ENCODE measurements around the gene RTEL1.

The RTEL1 gene

DNA sequence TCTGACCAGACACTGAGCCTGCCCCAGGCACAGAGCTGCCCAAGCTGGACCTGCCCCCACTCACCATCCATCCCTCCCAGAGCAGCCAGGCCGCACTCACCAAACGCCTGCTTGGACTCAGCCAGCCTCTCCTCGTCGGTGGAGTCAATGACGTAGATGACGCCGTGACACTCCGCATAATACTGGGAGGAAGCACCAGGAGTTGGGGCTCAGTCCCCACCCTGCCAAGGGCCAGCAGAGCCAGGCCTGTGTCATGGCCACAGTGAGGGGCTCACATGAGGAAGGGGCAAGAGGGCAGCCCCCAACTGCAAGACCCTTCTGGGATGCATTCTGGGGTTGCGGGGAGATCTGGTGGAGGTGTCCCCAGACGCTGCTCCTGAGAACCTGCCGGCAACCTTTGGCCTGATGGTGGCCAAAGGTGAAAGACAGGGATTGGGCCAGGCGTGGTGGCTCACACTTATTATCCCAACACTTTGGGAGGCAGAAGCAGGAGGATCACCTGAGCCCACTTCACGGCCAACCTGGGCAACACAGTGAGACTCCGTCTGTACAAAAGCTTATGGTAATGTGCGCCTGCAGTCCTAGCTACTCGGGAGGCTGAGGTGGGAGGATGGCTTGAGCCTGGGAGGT lies 44.0 kb downstream of the RTEL1 start:
- no peak overlapping the region for H3K27ac ChIP-seq (ENCODE audit: low read depth, low read length, poor library complexity, severe bottlenecking)
- no peaks in the 10 kb centered on the region for H3K9me2 ChIP-seq (ENCODE audit: low read depth, low read length)
- no peak overlapping the region for H3K9ac ChIP-seq (ENCODE audit: low read length)
- no peaks in the 10 kb centered on the region for H4K20me1 ChIP-seq (ENCODE audit: insufficient read depth, low read length)
- TF ChIP-seq EZH2 (IDR thresholded peaks at IDR 0.05; ENCODE audit: borderline replicate concordance, low read length) = no peak
- TF ChIP-seq, protein P1, sequence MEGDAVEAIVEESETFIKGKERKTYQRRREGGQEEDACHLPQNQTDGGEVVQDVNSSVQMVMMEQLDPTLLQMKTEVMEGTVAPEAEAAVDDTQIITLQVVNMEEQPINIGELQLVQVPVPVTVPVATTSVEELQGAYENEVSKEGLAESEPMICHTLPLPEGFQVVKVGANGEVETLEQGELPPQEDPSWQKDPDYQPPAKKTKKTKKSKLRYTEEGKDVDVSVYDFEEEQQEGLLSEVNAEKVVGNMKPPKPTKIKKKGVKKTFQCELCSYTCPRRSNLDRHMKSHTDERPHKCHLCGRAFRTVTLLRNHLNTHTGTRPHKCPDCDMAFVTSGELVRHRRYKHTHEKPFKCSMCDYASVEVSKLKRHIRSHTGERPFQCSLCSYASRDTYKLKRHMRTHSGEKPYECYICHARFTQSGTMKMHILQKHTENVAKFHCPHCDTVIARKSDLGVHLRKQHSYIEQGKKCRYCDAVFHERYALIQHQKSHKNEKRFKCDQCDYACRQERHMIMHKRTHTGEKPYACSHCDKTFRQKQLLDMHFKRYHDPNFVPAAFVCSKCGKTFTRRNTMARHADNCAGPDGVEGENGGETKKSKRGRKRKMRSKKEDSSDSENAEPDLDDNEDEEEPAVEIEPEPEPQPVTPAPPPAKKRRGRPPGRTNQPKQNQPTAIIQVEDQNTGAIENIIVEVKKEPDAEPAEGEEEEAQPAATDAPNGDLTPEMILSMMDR (IDR thresholded peaks at IDR 0.05; ENCODE audit: low read length) = no peak
- H3K27me3 ChIP-seq (ENCODE audit: insufficient read depth, low read length) = no peaks in the 10 kb centered on the region
- peaks cover 33% of the 10 kb centered on the region for H3K36me3 ChIP-seq (ENCODE audit: insufficient read depth, low read length)
- no peaks in the 10 kb centered on the region for H3F3A ChIP-seq (ENCODE audit: insufficient read depth, low read length)
- no peak overlapping the region for H3K4me3 ChIP-seq (ENCODE audit: low read depth, low read length, poor library complexity, severe bottlenecking)
- no peak overlapping the region for H2AFZ ChIP-seq (ENCODE audit: low read length)
- peaks cover 10% of the 10 kb centered on the region for H3K4me1 ChIP-seq (ENCODE audit: insufficient read depth, low read length, severe bottlenecking)
- no peaks in the 10 kb centered on the region for H3K79me2 ChIP-seq (ENCODE audit: insufficient read depth, low read length)
- H3K4me2 ChIP-seq (ENCODE audit: low read length) = no peak overlapping the region
- no peaks in the 10 kb centered on the region for H3K9me3 ChIP-seq (ENCODE audit: low read length)

DNA sequence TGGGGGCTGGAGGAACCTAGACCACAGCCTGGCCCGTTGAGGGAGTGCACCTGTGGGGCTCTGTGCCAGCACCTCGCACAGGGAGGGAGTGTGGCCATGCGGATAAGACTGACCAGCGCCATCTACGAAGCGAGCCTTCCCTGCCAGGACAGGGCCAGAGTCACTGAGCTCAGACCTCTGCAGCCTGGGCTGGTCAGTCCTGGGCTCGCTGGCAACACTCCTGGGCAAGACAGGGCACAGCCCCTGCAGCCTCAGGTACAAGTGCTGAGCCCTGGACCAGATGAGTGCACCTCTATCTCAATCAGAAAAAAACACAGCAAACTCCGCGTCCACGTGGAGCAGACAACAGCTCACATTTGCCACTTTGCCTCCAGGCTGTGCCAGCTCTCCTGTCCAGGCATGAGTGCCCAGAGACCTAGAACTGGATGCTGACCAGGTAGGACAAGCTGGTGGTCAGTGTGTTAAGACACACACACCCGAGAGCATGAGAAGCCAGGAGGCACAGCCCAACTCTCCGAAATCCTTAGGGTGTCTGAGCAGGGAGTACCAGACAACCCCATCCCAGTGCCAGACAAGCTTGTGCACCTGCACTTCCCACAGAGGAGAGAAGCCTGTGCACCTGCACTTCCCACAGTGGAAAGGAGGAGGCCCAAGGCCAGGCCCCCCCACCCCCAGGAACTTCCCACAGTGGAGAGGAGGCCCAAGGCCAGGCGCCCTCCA lies 44.8 kb downstream of the RTEL1 start:
- Histone ChIP-seq H4K20me1 (ENCODE audit: insufficient read depth, low read length) (no peaks in the 10 kb centered on the region), H3K79me2 (ENCODE audit: insufficient read depth, low read length) (no peaks in the 10 kb centered on the region), H3K27ac (ENCODE audit: low read depth, low read length, poor library complexity, severe bottlenecking) (no peak overlapping the region), H3K9ac (ENCODE audit: low read length) (no peak overlapping the region), H3K36me3 (ENCODE audit: insufficient read depth, low read length) (peaks cover 33% of the 10 kb centered on the region), H3K9me3 (ENCODE audit: low read length) (no peaks in the 10 kb centered on the region), H3K4me2 (ENCODE audit: low read length) (no peak overlapping the region), H3F3A (ENCODE audit: insufficient read depth, low read length) (no peaks in the 10 kb centered on the region), H2AFZ (ENCODE audit: low read length) (no peak overlapping the region), H3K9me2 (ENCODE audit: low read depth, low read length) (no peaks in the 10 kb centered on the region), H3K4me1 (ENCODE audit: insufficient read depth, low read length, severe bottlenecking) (peaks cover 10% of the 10 kb centered on the region), H3K4me3 (ENCODE audit: low read depth, low read length, poor library complexity, severe bottlenecking) (no peak overlapping the region), H3K27me3 (ENCODE audit: insufficient read depth, low read length) (no peaks in the 10 kb centered on the region)
- TF ChIP-seq, protein P1 (IDR thresholded peaks at IDR 0.05; ENCODE audit: low read length) = no peak
- TF ChIP-seq EZH2 (IDR thresholded peaks at IDR 0.05; ENCODE audit: borderline replicate concordance, low read length) = no peak

DNA sequence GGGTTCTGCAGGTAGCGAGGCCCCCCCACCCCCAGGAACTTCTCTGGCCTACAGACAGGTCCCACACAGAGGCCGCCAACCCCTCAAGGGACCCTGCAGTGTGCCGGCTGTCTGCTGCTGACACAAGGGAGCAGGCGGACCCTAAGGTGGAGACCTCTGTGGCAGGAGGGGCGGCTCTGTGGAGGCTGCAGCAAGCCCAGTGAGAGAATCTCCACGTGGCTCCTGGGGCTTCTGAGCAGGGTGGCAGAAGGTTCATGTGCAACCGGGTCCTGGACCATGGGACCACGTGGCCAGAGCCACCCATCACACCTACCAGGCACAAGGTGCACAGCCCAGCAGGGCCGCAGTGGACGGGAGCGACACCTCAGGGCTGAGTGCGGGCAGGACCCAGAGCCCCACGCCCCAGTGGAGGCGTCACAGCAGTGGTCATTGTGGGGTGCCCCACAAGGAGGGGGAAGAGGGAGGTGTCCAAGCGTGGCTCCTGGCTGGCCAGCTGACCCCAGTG lies 45.4 kb downstream of the RTEL1 start:
- H3K79me2 ChIP-seq (ENCODE audit: insufficient read depth, low read length) = no peaks in the 10 kb centered on the region
- no peak overlapping the region for H3K9ac ChIP-seq (ENCODE audit: low read length)
- TF ChIP-seq EZH2 (IDR thresholded peaks at IDR 0.05; ENCODE audit: borderline replicate concordance, low read length) = no peak
- TF ChIP-seq, protein P1 (IDR thresholded peaks at IDR 0.05; ENCODE audit: low read length) = no peak
- H3K9me3 ChIP-seq (ENCODE audit: low read length) = no peaks in the 10 kb centered on the region
- no peaks in the 10 kb centered on the region for H4K20me1 ChIP-seq (ENCODE audit: insufficient read depth, low read length)
- H3K4me2 ChIP-seq (ENCODE audit: low read length) = no peak overlapping the region
- no peak overlapping the region for H3K4me3 ChIP-seq (ENCODE audit: low read depth, low read length, poor library complexity, severe bottlenecking)
- no peaks in the 10 kb centered on the region for H3K27me3 ChIP-seq (ENCODE audit: insufficient read depth, low read length)
- no peak overlapping the region for H2AFZ ChIP-seq (ENCODE audit: low read length)
- no peak overlapping the region for H3K27ac ChIP-seq (ENCODE audit: low read depth, low read length, poor library complexity, severe bottlenecking)
- H3F3A ChIP-seq (ENCODE audit: insufficient read depth, low read length) = no peaks in the 10 kb centered on the region
- peaks cover 33% of the 10 kb centered on the region for H3K36me3 ChIP-seq (ENCODE audit: insufficient read depth, low read length)
- H3K9me2 ChIP-seq (ENCODE audit: low read depth, low read length) = no peaks in the 10 kb centered on the region
- peaks cover 11% of the 10 kb centered on the region for H3K4me1 ChIP-seq (ENCODE audit: insufficient read depth, low read length, severe bottlenecking)
